NCI-H1436 (cell line): ENCODE results near the gene TMEM120B.
A peak's percentile ranks its signal among the peaks of the same experiment; 100 is the strongest.
"Not testable (repeated sequence)": the region's sequence is repeated elsewhere in the genome, so short reads cannot be mapped to it uniquely, and the experiment has no call there.

ENCODE experiments used
- DNase-seq: peaks from one replicate; lab custom pipeline; 2025; lab: John Stamatoyannopoulos, UW

TMEM120B gene

GRCh38 chr12:121775501-121775900, 62.9 kb downstream of the TMEM120B start:
- no peak for DNase-seq

GRCh38 chr12:121776190-121777098, 63.9 kb downstream of the TMEM120B start:
- peak; percentile 68 for DNase-seq

DNA sequence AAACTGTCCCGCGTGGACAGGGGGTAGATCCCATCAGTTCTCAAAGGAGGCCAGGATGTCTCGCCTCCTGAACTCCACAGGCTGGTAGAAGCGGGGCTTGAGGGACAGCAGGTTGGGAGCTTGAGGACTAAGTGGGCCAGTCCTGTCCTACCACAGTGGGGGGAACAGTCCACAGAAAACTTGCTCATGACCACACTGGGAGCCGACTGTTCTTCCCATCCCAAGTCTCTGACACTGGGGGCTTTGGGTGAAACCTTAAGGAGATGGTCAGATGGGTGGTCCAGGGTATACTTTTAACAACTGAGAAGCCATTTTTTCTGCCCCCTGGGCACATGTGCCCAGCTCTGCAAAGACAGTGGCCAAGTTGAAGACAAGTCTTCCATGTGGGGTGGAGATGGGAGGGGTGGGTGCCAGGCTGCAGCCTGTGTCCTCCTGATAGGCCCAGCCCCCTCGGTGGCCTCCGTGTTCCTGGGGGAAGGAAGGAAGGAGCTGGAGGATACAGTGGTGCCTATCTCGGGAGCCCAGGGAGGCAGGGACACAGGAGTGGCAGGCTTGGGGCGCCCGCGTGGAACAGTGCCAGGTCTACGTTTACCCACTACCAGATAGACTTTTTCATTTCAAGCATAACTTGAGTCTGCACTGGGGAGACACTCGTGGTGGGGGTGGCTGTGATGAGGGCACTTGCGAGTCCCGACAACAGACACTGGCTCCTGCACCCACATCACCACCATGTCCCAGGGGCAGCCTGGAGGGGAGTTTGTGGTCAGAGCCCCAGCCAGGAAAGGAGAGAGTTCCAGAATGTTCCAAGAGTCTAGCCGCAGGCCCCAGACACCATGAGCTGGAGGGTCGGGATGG, 66.2 kb downstream of the TMEM120B start:
- DNase-seq: no peak

GRCh38 chr12:121779422-121779895, 66.9 kb downstream of the TMEM120B start:
- DNase-seq: no peak

DNA sequence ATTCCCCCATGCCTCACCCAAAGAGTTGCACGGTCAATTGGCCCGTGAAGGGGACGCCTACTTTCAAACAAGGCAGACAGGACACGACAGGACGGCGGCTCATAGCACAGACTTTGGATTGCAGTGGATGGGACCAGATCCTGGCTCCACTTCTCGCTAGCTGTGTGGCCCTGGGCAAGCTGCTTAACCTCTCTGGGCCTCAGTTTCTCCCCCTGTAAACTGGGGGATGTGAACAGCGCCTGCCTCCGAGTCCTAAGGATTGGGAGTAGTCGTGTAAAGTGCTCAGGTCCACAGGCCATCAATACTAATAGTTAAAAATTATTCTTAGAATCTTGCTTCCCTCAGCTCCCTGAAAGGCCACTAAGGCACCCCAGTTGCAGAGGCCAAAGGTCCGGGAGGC, 67.9 kb downstream of the TMEM120B start:
- no peak for DNase-seq

- DNase-seq: peak; percentile 38
Measured at GRCh38 chr12:121781484-121781997, 69.0 kb downstream of the TMEM120B start.

DNA sequence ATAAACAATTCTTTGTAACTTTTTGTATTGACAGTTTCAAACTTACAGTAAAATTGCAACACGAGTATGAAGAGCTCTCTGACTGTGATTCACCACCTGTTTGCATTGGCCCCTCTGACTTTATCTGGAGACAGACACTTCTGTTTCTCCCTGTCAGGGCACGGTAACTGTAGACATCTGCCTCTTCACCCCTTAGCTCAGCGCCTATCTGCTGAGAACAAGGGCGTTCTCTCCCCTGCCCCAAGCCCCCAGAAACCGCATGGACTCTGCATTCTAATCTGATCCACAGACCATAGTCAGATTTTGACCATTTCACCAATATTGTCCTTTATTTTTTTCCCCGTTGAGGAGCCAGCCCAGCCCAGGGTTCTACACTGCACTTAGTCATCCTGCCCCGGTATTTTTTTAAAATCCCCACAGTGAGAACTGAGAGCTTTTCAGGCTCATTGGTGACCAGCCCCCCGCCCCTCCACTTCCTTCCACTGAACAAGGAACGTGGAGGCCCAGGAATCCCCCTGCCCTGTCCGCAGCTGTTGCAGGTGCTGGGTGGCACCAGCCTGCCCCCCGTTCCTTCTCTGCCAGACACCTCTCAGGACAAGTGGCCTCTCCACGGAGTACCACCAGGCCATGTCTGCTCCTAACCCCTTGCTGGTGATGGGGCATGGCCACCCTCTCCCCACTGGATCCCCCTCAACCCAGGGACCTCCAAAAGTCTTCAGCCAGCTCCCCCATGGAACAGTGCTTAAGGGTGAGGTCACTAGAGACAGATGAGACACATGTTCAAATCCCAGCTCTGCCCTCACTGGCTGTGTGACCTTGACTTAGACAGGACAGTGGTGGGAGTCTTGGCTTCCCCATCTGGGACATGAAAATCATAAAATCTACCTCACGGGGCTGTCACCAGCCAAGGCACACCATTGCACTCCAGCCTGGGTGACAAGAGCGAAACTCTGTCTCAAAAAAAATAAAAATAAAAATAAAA, 69.7 kb downstream of the TMEM120B start:
- DNase-seq: no peak

DNA sequence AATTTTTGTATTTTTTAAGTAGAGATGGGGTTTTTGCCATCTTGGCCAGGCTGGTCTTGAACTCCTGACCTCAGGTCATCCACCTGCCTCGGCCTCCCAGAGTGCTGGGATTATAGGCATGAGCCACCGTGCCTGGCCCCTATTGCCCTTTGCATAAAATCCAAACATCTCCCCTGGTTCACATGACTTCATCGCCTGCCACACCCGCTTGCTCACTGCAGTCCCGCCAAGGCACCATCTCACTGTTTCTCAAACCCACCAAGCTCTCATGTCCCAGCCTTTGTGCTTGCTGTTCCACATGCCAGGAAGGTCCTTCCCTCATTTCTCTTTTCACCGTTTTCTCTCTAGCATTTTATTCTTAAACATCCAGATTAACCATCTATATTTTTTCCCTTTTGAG, 71.2 kb downstream of the TMEM120B start:
- DNase-seq: no peak

DNA sequence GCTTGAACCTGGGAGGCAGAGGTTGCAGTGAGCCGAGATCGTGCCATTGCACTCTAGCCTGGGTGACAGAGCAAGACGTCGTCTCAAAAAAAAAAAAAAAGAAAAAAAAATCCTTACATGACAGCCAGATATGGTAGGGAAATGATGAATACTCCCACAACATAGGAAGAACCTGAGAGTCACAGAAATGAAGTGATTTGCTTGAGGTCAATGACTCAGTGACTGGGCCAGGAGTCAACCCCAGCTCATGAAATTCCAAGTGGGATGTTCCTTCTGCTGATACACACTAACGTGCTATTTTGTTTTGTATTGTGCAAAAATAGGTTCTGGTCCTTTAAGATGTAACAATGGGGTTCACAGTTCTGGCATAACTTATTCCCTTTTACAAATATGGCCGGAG, 71.9 kb downstream of the TMEM120B start:
- no peak for DNase-seq

DNA sequence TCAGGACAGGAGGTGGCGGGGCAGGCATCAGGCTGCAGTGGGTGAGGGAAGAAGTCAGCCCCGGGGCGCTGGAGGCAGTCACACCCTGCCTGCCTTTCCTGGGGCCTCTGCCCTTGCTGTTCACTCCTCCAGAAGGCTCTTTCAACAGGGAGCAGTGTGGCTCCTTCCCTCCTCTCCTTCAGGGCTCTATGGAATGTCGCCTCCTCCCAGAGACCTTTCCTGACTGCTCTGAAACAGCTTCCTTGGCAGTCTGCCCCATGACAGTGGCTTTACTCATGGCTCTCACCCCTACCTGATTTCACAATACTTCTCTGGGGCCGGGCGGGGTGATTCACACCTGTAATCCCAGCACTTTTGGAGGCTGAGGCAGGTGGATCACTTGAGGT, 73.9 kb downstream of the TMEM120B start:
- DNase-seq: no peak

- no peak for DNase-seq
Measured at GRCh38 chr12:121787063-121788025, 74.8 kb downstream of the TMEM120B start.

DNA sequence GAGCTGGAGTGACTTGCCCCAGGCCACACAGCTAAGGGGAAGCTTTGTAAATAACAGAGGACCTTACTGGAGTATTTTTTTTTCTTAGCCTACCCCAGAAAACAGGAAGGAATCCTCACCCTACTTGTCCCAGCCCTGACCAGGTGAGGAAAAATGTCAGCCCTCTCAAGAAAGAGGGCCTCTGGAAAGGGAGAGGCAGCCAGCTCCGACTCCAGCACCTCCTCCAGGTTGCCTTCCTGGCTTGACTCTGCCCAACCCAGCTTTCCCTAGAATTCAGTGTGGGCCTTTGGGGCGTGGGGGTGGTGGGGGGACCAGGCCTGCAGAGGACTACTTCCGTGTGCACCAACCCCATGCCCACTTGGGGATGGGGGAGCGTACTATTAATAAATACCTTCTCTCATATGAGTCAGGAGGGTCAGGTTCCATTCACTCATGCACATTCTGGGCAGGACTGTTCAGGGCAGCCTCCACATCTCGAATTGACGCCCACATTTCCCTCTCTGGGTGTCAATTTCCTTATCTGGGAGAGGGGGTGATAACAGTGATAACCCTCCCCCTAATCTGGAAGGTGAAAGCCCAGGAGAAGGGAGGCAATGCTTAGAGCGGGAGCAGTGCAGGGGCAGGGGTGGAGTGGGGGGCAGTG, 75.7 kb downstream of the TMEM120B start:
- no peak for DNase-seq

- no peak for DNase-seq
Measured at GRCh38 chr12:121789233-121789781, 76.8 kb downstream of the TMEM120B start.

DNA sequence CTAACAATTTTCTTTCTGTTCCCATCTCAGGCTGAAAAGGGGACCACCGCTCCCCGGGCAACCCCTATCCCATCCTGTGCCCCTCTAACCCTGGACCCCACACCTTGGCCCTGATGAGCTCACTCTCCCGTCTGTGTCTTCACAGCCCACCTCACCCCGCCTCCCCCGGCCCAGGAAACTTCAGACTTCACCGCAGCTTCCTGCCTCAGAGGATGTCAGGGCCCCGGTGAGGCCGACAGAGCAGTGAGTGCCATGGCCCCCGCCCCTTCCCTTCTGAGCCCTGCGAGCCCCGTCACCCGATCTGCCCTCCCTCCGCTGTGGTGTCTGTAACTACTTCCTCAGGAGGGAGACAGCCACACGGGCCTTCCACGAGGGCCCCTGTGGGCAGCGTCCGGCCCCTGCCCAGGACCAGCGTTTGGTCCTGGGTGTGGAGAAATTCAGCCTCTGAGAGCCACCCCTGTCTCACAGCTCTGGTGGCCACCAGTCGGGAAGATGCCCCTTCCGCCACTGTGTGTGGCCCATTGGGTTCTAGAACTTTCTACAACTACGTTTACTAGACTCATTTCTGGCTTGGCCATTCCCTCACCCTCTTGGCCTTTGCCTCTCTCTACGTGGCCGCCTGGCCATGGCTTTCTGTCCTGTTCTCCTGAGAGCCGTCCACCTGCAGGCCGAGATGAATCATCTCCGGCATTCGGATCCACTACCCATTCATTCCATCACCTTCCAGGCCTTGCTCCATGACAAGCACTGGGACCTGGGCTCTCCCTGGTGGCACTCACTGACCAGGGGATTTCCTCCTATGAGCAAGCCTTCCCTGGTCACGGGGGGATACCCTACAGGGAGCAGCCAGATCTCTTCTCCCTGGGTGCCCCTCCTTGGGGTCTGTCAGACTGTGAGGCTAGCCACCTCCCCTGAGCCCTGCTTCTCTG, 77.5 kb downstream of the TMEM120B start:
- no peak for DNase-seq

- not testable (repeated sequence) for DNase-seq
Measured at GRCh38 chr12:121790785-121791184, 78.2 kb downstream of the TMEM120B start.

GRCh38 chr12:121791671-121792551, 79.4 kb downstream of the TMEM120B start:
- no peak for DNase-seq
